GM13977 (cell line): ENCODE data around the gene ATP13A2.

Experiments used
- DNase-seq: peaks from one replicate; pipeline ENCODE4 v3.0.0; 2012; ENCODE audit warnings: low spot score
- in situ Hi-C: fragments of 300-500 bp; cut with MboI; formaldehyde crosslinking; loops from one replicate; pipeline ENCODE4 v1.12.0; 2022; ENCODE audit warnings: low sequenced_read_pairs, low pct_unique_long_range_greater_than_20kb, mixed read lengths, inconsistent platforms; ENCODE audit not compliant: unreplicated experiment
- TF ChIP-seq, protein P1 (sequence below): IDR thresholded peaks from 2 replicates; pipeline ENCODE4 v1.5.1; 2012; ENCODE audit warnings: mild to moderate bottlenecking, control low read depth; ENCODE audit not compliant: insufficient read depth; ENCODE audit errors: extremely low read depth, missing control alignments

The ATP13A2 gene

GRCh38 chr1:17007121-17007520, 4.6 kb downstream of the ATP13A2 start:
- DNase-seq = no peak
- in situ Hi-C loops = no loop called here
- TF ChIP-seq, protein P1, sequence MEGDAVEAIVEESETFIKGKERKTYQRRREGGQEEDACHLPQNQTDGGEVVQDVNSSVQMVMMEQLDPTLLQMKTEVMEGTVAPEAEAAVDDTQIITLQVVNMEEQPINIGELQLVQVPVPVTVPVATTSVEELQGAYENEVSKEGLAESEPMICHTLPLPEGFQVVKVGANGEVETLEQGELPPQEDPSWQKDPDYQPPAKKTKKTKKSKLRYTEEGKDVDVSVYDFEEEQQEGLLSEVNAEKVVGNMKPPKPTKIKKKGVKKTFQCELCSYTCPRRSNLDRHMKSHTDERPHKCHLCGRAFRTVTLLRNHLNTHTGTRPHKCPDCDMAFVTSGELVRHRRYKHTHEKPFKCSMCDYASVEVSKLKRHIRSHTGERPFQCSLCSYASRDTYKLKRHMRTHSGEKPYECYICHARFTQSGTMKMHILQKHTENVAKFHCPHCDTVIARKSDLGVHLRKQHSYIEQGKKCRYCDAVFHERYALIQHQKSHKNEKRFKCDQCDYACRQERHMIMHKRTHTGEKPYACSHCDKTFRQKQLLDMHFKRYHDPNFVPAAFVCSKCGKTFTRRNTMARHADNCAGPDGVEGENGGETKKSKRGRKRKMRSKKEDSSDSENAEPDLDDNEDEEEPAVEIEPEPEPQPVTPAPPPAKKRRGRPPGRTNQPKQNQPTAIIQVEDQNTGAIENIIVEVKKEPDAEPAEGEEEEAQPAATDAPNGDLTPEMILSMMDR = no peak

- TF ChIP-seq, protein P1 = no peak
- in situ Hi-C loops = no loop called here
- DNase-seq = no peak
These were observed 6.4 kb downstream of the ATP13A2 start for GRCh38 chr1:17005365-17005740.

DNA sequence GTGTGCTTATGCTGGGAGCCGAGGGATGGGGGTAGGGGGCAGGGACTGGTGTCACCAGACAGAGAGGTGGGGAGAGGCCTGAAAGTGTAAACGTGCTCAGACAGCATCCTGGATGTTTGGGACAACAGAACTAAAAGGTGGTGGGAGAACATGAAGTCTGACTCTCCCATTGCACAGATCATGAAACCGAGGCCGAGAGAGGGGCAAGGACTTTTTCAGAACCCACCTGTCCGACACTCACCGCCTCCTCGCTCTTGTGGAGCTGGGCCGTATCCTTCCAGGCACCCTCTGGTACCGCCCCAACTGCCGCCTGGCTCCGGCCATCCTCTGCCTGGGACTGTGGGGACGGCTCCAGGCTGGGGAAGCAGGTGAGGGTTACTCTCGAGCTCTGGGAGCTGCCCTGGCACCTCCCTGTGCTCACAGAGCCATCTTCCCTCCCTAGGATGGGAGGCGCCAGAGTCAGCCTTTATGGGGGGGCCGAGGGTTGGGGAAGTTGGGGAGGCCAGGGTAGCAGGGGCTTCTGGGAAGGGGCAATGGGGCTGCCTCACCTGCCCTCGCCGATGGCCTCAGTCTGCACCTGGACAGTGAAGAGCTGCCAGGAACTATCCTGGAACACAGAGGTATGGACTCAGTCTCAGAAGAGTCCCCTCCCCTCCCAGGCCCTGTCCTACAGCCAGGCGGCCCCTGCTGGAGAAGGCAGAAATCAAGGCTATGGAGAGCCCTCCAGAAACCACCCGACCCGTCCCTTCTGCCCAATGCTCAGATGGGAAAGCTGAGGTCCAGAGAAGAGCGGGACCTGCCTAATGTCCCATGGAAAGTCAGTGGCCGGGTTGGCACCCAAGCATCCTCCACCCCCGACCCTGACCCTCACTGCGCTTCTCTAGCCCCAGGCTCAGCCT, 7.0 kb downstream of the ATP13A2 start:
- in situ Hi-C loops = no loop called here
- DNase-seq = no peak
- TF ChIP-seq, protein P1 = no peak

DNA sequence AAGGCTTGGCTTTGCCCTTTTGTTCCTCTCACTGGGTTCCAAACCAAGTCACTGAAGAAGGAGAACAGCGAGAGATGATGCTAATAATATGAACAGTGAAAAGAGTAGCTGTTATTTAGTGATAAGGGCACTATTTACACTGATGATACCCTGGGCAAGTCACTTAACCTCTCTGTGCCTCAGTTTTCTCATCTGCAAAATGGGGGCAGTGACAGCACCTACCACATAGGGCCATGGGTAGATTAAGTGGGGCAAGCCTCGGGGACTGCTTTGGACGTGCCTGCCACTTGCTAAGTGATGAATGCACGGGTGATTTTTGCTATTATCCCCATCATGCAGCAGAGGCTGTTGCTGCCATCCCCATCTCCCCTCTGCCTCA, 9.2 kb downstream of the ATP13A2 start:
- no peak for DNase-seq
- TF ChIP-seq, protein P1 = no peak
- in situ Hi-C loops = no loop called here

DNA sequence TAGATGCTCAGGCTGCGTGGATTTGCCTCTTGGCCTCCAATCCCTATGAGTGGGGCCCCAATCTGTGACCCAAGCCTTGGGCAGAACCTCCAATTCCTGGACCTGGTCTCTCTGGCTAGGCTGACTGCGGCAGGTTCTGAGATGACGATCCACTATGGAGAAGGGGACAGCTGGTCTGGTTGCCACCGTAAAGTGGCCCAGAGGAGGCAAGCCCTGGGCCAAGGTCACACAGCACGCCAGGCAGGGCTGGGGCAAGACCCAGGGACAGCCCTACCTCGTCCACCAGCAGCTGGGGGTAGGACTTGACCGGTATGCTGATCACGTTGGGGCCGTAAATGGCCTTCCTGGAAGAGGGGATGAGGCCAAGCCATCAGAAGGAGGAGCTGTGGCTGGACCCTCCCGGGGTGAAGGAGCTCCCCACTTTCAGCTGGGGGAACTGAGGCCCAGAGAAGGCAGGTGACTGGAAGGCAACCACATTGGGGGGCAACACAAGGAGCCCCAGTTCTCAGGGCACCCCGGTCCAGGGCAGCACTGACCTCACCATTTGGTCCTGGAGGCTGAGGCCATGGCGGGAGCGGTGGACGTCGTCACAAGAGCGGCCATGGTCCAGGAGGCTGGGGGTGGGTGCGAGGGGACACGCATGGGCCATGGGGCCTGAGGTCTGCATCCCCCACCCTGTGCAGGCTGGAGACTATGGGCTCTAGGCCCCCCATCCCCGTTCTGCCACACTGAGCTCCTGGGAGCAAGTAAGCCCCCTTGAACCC, 9.8 kb downstream of the ATP13A2 start:
- TF ChIP-seq, protein P1 = no peak
- in situ Hi-C loops = no loop called here
- DNase-seq = no peak

GRCh38 chr1:16999863-17000262, 11.9 kb downstream of the ATP13A2 start:
- TF ChIP-seq, protein P1 = no peak

More at GRCh38 chr1:16999863-17000262, 11.9 kb downstream of the ATP13A2 start:
- DNase-seq = no peak
- in situ Hi-C loops = no loop called here
